MM.1S (cell line): Measurements from ENCODE around the gene ELOF1.

Source experiments
- EZH2 ChIP-seq: fragments of 300-600 bp; sonication (generic); optimal IDR thresholded peaks from 2 replicates; pipeline ENCODE3; 2017; ENCODE audit warnings: low read depth, mild to moderate bottlenecking, antibody characterized with exemption, low read length, mixed read lengths
- EZH2phosphoT487 ChIP-seq: fragments of 300-600 bp; sonication (generic); IDR thresholded peaks from 2 replicates; pipeline ENCODE4 v1.6.1; 2018; ENCODE audit warnings: antibody characterized with exemption, low read length
- TF ChIP-seq, protein P1 (sequence below): fragments of 300-600 bp; sonication (generic); IDR thresholded peaks from 2 replicates; pipeline ENCODE4 v1.5.1; 2016; ENCODE audit warnings: antibody characterized with exemption, low read length, mixed read lengths

DNA sequence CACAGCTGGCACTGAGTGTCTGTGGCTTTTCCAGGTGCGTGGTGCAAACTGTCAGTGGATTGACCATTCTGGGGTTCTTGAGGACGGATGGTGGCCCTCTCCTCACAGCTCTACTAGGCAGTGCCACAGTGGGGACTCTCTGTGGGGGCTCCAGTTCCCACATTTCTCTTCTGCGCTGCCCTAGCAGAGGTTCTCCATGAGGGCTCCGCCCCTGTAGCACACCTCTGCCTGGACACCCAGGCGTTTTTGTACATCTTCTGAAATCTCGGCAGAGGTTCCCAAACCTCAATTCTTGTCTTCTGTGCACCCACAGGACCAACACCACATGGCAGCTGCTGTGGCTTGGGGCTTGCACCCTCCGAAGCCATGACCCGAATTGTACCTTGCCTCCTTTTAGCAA is 47.5 kb upstream of the ELOF1 start:
- TF ChIP-seq EZH2 (no peak), EZH2phosphoT487 (no peak)
- TF ChIP-seq, protein P1, sequence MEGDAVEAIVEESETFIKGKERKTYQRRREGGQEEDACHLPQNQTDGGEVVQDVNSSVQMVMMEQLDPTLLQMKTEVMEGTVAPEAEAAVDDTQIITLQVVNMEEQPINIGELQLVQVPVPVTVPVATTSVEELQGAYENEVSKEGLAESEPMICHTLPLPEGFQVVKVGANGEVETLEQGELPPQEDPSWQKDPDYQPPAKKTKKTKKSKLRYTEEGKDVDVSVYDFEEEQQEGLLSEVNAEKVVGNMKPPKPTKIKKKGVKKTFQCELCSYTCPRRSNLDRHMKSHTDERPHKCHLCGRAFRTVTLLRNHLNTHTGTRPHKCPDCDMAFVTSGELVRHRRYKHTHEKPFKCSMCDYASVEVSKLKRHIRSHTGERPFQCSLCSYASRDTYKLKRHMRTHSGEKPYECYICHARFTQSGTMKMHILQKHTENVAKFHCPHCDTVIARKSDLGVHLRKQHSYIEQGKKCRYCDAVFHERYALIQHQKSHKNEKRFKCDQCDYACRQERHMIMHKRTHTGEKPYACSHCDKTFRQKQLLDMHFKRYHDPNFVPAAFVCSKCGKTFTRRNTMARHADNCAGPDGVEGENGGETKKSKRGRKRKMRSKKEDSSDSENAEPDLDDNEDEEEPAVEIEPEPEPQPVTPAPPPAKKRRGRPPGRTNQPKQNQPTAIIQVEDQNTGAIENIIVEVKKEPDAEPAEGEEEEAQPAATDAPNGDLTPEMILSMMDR = no peak
